Measurements from ENCODE around the gene PAM16. TPM values are rescaled to one million over a fixed set of nuclear protein-coding genes. Genes with fewer than 3 reads are reported as not detected.

The PAM16 gene
- total and polyA plus RNA-seq, 2 experiments from 2014 or later = 35.0 to 70.4 TPM

- Histone ChIP-seq H4K20me1 (ENCODE audit: insufficient read depth, poor library complexity, severe bottlenecking) (peaks cover 39% of the 10 kb centered on the region), H3K79me2 (peaks cover 58% of the 10 kb centered on the region), H3K9me3 (ENCODE audit: low read depth) (no peaks in the 10 kb centered on the region), H3K27me3 (no peaks in the 10 kb centered on the region), H2AFZ (no peak overlapping the region), H3K4me1 (ENCODE audit: insufficient read depth) (peaks cover 14% of the 10 kb centered on the region), H3K27ac (no peak overlapping the region), H3K4me3 (no peak overlapping the region), H3K9me2 (replicated peaks; ENCODE audit: insufficient read depth) (no peaks in the 10 kb centered on the region), H3K36me3 (replicated peaks; ENCODE audit: insufficient read depth, low read depth) (no peaks in the 10 kb centered on the region), H3K4me2 (no peak overlapping the region)
- TF ChIP-seq EZH2phosphoT487 (IDR thresholded peaks at IDR 0.05; ENCODE audit: low read depth, severe bottlenecking, unreplicated experiment) = no peak
- TF ChIP-seq EZH2 (IDR thresholded peaks at IDR 0.05; ENCODE audit: borderline replicate concordance) = no peak
- TF ChIP-seq CTCF (IDR thresholded peaks at IDR 0.05; ENCODE audit: poor library complexity) = no peak
- no peak for DNase-seq (ENCODE audit: low spot score)
- 91% methylated on average over 19 of the region's 19 CpGs for WGBS (ENCODE audit: low lambda C conversion rate, missing lambda C conversion rate)
Observed at GRCh38 chr16:4332623-4333307, 18.4 kb downstream of the PAM16 start.

GRCh38 chr16:4332083-4332482 lies 19.0 kb downstream of the PAM16 start:
- peaks cover 42% of the 10 kb centered on the region for H4K20me1 ChIP-seq (ENCODE audit: insufficient read depth, poor library complexity, severe bottlenecking)
- H3K27ac ChIP-seq = no peak overlapping the region
- H3K79me2 ChIP-seq = peaks cover 65% of the 10 kb centered on the region
- peaks cover 20% of the 10 kb centered on the region for H3K4me1 ChIP-seq (ENCODE audit: insufficient read depth)
- WGBS (ENCODE audit: low lambda C conversion rate, missing lambda C conversion rate) = 93% methylated on average over 14 of the region's 14 CpGs
- TF ChIP-seq EZH2 (IDR thresholded peaks at IDR 0.05; ENCODE audit: borderline replicate concordance) = no peak
- TF ChIP-seq EZH2phosphoT487 (IDR thresholded peaks at IDR 0.05; ENCODE audit: low read depth, severe bottlenecking, unreplicated experiment) = no peak
- no peaks in the 10 kb centered on the region for H3K9me3 ChIP-seq (ENCODE audit: low read depth)
- H3K27me3 ChIP-seq = no peaks in the 10 kb centered on the region
- DNase-seq (ENCODE audit: low spot score) = no peak
- no peak overlapping the region for H2AFZ ChIP-seq
- no peaks in the 10 kb centered on the region for H3K9me2 ChIP-seq (replicated peaks; ENCODE audit: insufficient read depth)
- H3K36me3 ChIP-seq (replicated peaks; ENCODE audit: insufficient read depth, low read depth) = no peaks in the 10 kb centered on the region
- H3K4me2 ChIP-seq = no peak overlapping the region
- no peak overlapping the region for H3K4me3 ChIP-seq

GRCh38 chr16:4330277-4330874 lies 20.7 kb downstream of the PAM16 start:
- Histone ChIP-seq H3K79me2 (peaks cover 82% of the 10 kb centered on the region), H3K9me2 (replicated peaks; ENCODE audit: insufficient read depth) (no peaks in the 10 kb centered on the region), H3K9me3 (ENCODE audit: low read depth) (no peaks in the 10 kb centered on the region), H3K4me3 (no peak overlapping the region), H3K4me1 (ENCODE audit: insufficient read depth) (peaks cover 25% of the 10 kb centered on the region), H4K20me1 (ENCODE audit: insufficient read depth, poor library complexity, severe bottlenecking) (peaks cover 47% of the 10 kb centered on the region), H3K27ac (no peak overlapping the region), H3K4me2 (no peak overlapping the region), H2AFZ (no peak overlapping the region), H3K36me3 (replicated peaks; ENCODE audit: insufficient read depth, low read depth) (no peaks in the 10 kb centered on the region), H3K27me3 (no peaks in the 10 kb centered on the region)
- peak; percentile 87 for DNase-seq (ENCODE audit: low spot score)
- TF ChIP-seq CTCF (IDR thresholded peaks at IDR 0.05; ENCODE audit: poor library complexity) (peak; percentile 86), EZH2 (IDR thresholded peaks at IDR 0.05; ENCODE audit: borderline replicate concordance) (no peak)
- WGBS (ENCODE audit: low lambda C conversion rate, missing lambda C conversion rate) = 70% methylated on average over 14 of the region's 14 CpGs
